HAP-1 (cell line): ENCODE results near the gene GRB10.

Experiments used
- DNase-seq, 2 experiments: peaks; one replicate each; pipeline ENCODE4 v3.0.0-alpha.2; 2016 to 2020; ENCODE audit warnings: low spot score in 2 of 2
- H3K27me3 ChIP-seq: fragments of 250-450 bp; sonication (Bioruptor Pico); 2 replicates; pipeline ENCODE4 v1.5.1; 2020; ENCODE audit warnings: low read depth, mild to moderate bottlenecking, moderate library complexity
- H3K36me3 ChIP-seq: fragments of 250-450 bp; sonication (Bioruptor Pico); replicated peaks from 2 replicates; pipeline ENCODE4 v1.5.1; 2020; ENCODE audit warnings: mild to moderate bottlenecking
- H3K4me1 ChIP-seq: fragments of 250-450 bp; sonication (Bioruptor Pico); 2 replicates; pipeline ENCODE4 v1.5.1; 2020; ENCODE audit warnings: mild to moderate bottlenecking
- H3K4me3 ChIP-seq: fragments of 250-450 bp; sonication (Bioruptor Pico); 2 replicates; pipeline ENCODE4 v1.5.1; 2020; ENCODE audit warnings: mild to moderate bottlenecking, moderate library complexity
- H3K9me3 ChIP-seq: fragments of 250-450 bp; sonication (Bioruptor Pico); 2 replicates; pipeline ENCODE4 v1.5.1; 2020; ENCODE audit warnings: mild to moderate bottlenecking, moderate library complexity
- in situ Hi-C: fragments of 300-500 bp; cut with MboI; formaldehyde crosslinking; loops from 3 replicates; pipeline ENCODE4 v1.14.3; 2020; ENCODE audit warnings: low sequenced_read_pairs, inconsistent platforms, mixed read lengths

GRB10 gene

GRCh38 chr7:50628434-50629084, 154.1 kb downstream of the GRB10 start:
- peaks cover 4% of the 10 kb centered on the region for H3K36me3 ChIP-seq
- in situ Hi-C loops, result no loop called here

GRCh38 chr7:50627824-50628361, 154.8 kb downstream of the GRB10 start:
- no peak overlapping the region for H3K4me3 ChIP-seq
- no peaks in the 10 kb centered on the region for H3K4me1 ChIP-seq
- H3K36me3 ChIP-seq, result peaks cover 4% of the 10 kb centered on the region
- H3K9me3 ChIP-seq, result no peaks in the 10 kb centered on the region
- in situ Hi-C loops, result no loop called here
- DNase-seq, result no peak
- H3K27me3 ChIP-seq, result no peaks in the 10 kb centered on the region

More at GRCh38 chr7:50628434-50629084, 154.1 kb downstream of the GRB10 start:
- Histone ChIP-seq H3K4me3 (no peak overlapping the region), H3K27me3 (no peaks in the 10 kb centered on the region), H3K4me1 (no peaks in the 10 kb centered on the region), H3K9me3 (no peaks in the 10 kb centered on the region)
- DNase-seq, result no peak

GRCh38 chr7:50626286-50626685, 156.4 kb downstream of the GRB10 start:
- H3K4me1 ChIP-seq, result no peaks in the 10 kb centered on the region
- H3K9me3 ChIP-seq, result no peaks in the 10 kb centered on the region
- H3K27me3 ChIP-seq, result no peaks in the 10 kb centered on the region
- in situ Hi-C loops, result no loop called here
- H3K4me3 ChIP-seq, result no peak overlapping the region
- DNase-seq, result no peak
- H3K36me3 ChIP-seq, result peaks cover 4% of the 10 kb centered on the region

- no peaks in the 10 kb centered on the region for H3K4me1 ChIP-seq
- in situ Hi-C loops, result no loop called here
- peaks cover 4% of the 10 kb centered on the region for H3K36me3 ChIP-seq
- H3K27me3 ChIP-seq, result no peaks in the 10 kb centered on the region
- no peak overlapping the region for H3K4me3 ChIP-seq
- DNase-seq, result no peak
- no peaks in the 10 kb centered on the region for H3K9me3 ChIP-seq
Measured at GRCh38 chr7:50625360-50625759, 157.3 kb downstream of the GRB10 start.

- Histone ChIP-seq H3K9me3 (no peaks in the 10 kb centered on the region), H3K27me3 (no peaks in the 10 kb centered on the region), H3K4me3 (no peak overlapping the region), H3K4me1 (no peaks in the 10 kb centered on the region), H3K36me3 (peaks cover 4% of the 10 kb centered on the region)
- in situ Hi-C loops, result no loop called here
- DNase-seq, result no peak
Measured at GRCh38 chr7:50622821-50623220, 159.9 kb downstream of the GRB10 start.

GRCh38 chr7:50621973-50622490, 160.7 kb downstream of the GRB10 start:
- H3K4me1 ChIP-seq, result no peaks in the 10 kb centered on the region
- no peaks in the 10 kb centered on the region for H3K9me3 ChIP-seq
- H3K36me3 ChIP-seq, result peaks cover 6% of the 10 kb centered on the region
- no peaks in the 10 kb centered on the region for H3K27me3 ChIP-seq
- in situ Hi-C loops, result no loop called here
- DNase-seq, result no peak
- no peak overlapping the region for H3K4me3 ChIP-seq

- in situ Hi-C loops, result no loop called here
- peaks cover 7% of the 10 kb centered on the region for H3K36me3 ChIP-seq
- no peak overlapping the region for H3K4me3 ChIP-seq
- DNase-seq, result no peak
- no peaks in the 10 kb centered on the region for H3K4me1 ChIP-seq
- no peaks in the 10 kb centered on the region for H3K9me3 ChIP-seq
- no peaks in the 10 kb centered on the region for H3K27me3 ChIP-seq
Measured at GRCh38 chr7:50621206-50621605, 161.5 kb downstream of the GRB10 start.

- peaks cover 7% of the 10 kb centered on the region for H3K36me3 ChIP-seq
- DNase-seq, result no peak
- in situ Hi-C loops, result no loop called here
- H3K27me3 ChIP-seq, result no peaks in the 10 kb centered on the region
- H3K9me3 ChIP-seq, result no peaks in the 10 kb centered on the region
- H3K4me3 ChIP-seq, result no peak overlapping the region
- H3K4me1 ChIP-seq, result no peaks in the 10 kb centered on the region
Measured at GRCh38 chr7:50620433-50620832, 162.3 kb downstream of the GRB10 start.

- no peaks in the 10 kb centered on the region for H3K4me1 ChIP-seq
- in situ Hi-C loops, result no loop called here
- no peak overlapping the region for H3K4me3 ChIP-seq
- H3K27me3 ChIP-seq, result no peaks in the 10 kb centered on the region
- no peak for DNase-seq
- peaks cover 3% of the 10 kb centered on the region for H3K36me3 ChIP-seq
- no peaks in the 10 kb centered on the region for H3K9me3 ChIP-seq
Measured at GRCh38 chr7:50619684-50620083, 163.0 kb downstream of the GRB10 start.

GRCh38 chr7:50618281-50618680, 164.4 kb downstream of the GRB10 start:
- no peaks in the 10 kb centered on the region for H3K27me3 ChIP-seq
- no peaks in the 10 kb centered on the region for H3K4me1 ChIP-seq
- DNase-seq, result no peak
- no peak overlapping the region for H3K4me3 ChIP-seq
- no peaks in the 10 kb centered on the region for H3K9me3 ChIP-seq
- in situ Hi-C loops, result no loop called here
- H3K36me3 ChIP-seq, result peaks cover 10% of the 10 kb centered on the region

- Histone ChIP-seq H3K4me3 (no peak overlapping the region), H3K4me1 (no peaks in the 10 kb centered on the region), H3K27me3 (no peaks in the 10 kb centered on the region), H3K36me3 (peaks cover 16% of the 10 kb centered on the region), H3K9me3 (no peaks in the 10 kb centered on the region)
- no peak for DNase-seq
- in situ Hi-C loops, result no loop called here
Measured at GRCh38 chr7:50615519-50616080, 167.1 kb downstream of the GRB10 start.

GRCh38 chr7:50614721-50615518, 167.8 kb downstream of the GRB10 start:
- peaks cover 22% of the 10 kb centered on the region for H3K36me3 ChIP-seq

GRCh38 chr7:50613473-50613872, 169.2 kb downstream of the GRB10 start:
- in situ Hi-C loops, result no loop called here
- Histone ChIP-seq H3K4me1 (no peaks in the 10 kb centered on the region), H3K4me3 (no peak overlapping the region), H3K9me3 (no peaks in the 10 kb centered on the region), H3K27me3 (no peaks in the 10 kb centered on the region), H3K36me3 (peaks cover 27% of the 10 kb centered on the region)
- no peak for DNase-seq

More at GRCh38 chr7:50614721-50615518, 167.8 kb downstream of the GRB10 start:
- Histone ChIP-seq H3K4me1 (no peaks in the 10 kb centered on the region), H3K9me3 (no peaks in the 10 kb centered on the region), H3K4me3 (no peak overlapping the region), H3K27me3 (no peaks in the 10 kb centered on the region)
- in situ Hi-C loops, result no loop called here
- DNase-seq, result no peak

GRCh38 chr7:50612704-50613103, 170.0 kb downstream of the GRB10 start:
- Histone ChIP-seq H3K4me1 (no peaks in the 10 kb centered on the region), H3K4me3 (no peak overlapping the region), H3K36me3 (peaks cover 27% of the 10 kb centered on the region), H3K9me3 (no peaks in the 10 kb centered on the region), H3K27me3 (no peaks in the 10 kb centered on the region)
- in situ Hi-C loops, result no loop called here
- DNase-seq, result no peak
